ENCODE measurements around the gene SLC25A39. TPM values are rescaled to one million over a fixed set of nuclear protein-coding genes. Genes with fewer than 3 reads are reported as not detected.

The SLC25A39 gene
- total and polyA plus RNA-seq, 2 donors (not counting 3 experiments of a cell fraction or from before 2014, with no cell fraction given), result 88.5 to 151 TPM

- no peak for FAIRE-seq
- ChIA-PET POLR2A (no interaction called here), CTCF (interaction anchor here (0.6 to 5.1 kb wide), 4 partner anchors 11 to 189 kb away, joined by 3 to 58 read pairs (median 17); partner anchors contain the start of gene GRN)
- intact Hi-C loops (cut with micrococcal nuclease) (no loop called here), dilution Hi-C loops (cut with MboI; ENCODE audit: extremely low pct_ligation_motif_present, low sequenced_read_pairs) (no loop called here)
- TF ChIP-seq, protein P1, sequence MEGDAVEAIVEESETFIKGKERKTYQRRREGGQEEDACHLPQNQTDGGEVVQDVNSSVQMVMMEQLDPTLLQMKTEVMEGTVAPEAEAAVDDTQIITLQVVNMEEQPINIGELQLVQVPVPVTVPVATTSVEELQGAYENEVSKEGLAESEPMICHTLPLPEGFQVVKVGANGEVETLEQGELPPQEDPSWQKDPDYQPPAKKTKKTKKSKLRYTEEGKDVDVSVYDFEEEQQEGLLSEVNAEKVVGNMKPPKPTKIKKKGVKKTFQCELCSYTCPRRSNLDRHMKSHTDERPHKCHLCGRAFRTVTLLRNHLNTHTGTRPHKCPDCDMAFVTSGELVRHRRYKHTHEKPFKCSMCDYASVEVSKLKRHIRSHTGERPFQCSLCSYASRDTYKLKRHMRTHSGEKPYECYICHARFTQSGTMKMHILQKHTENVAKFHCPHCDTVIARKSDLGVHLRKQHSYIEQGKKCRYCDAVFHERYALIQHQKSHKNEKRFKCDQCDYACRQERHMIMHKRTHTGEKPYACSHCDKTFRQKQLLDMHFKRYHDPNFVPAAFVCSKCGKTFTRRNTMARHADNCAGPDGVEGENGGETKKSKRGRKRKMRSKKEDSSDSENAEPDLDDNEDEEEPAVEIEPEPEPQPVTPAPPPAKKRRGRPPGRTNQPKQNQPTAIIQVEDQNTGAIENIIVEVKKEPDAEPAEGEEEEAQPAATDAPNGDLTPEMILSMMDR (IDR thresholded peaks at IDR 0.05; ENCODE audit: extremely low read depth in 1 of 2, insufficient read depth in 1 of 2, low read depth in 1 of 2, low read length in 2 of 2), result no peak
- TF ChIP-seq, protein P2, sequence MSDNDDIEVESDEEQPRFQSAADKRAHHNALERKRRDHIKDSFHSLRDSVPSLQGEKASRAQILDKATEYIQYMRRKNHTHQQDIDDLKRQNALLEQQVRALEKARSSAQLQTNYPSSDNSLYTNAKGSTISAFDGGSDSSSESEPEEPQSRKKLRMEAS (IDR thresholded peaks at IDR 0.05; ENCODE audit: insufficient read depth, insufficient read length), result no peak
- TF ChIP-seq FOS (IDR thresholded peaks at IDR 0.05; ENCODE audit: borderline replicate concordance, insufficient read depth, low read length) (no peak), GATA2 (IDR thresholded peaks at IDR 0.05; ENCODE audit: insufficient read depth, insufficient read length, low read depth, low read length) (no peak)
- no peaks in the 10 kb centered on the region for H3K4me1 ChIP-seq (ENCODE audit: control insufficient read depth, extremely low read depth, insufficient read depth, low read length)
- H2AFZ ChIP-seq (ENCODE audit: low read depth, low read length), result no peak overlapping the region
- H3K9ac ChIP-seq (replicated peaks; ENCODE audit: extremely low read depth, insufficient read depth, low read length), result no peak overlapping the region
- no peak overlapping the region for H3K4me2 ChIP-seq (ENCODE audit: insufficient read depth, low read length)
- H3K4me3 ChIP-seq (replicated peaks in 1 of 3; ENCODE audit: insufficient read depth in 1 of 3, low read depth in 1 of 3, low read length in 3 of 3), result no peak overlapping the region
- H3K9me1 ChIP-seq (replicated peaks; ENCODE audit: control insufficient read depth, extremely low read depth, insufficient read depth, low read length), result no peaks in the 10 kb centered on the region
- H3K36me3 ChIP-seq (ENCODE audit: control insufficient read depth in 2 of 2, extremely low read depth in 1 of 2, insufficient read depth in 2 of 2, low read length in 2 of 2), result no peaks in the 10 kb centered on the region
- no peaks in the 10 kb centered on the region for H4K20me1 ChIP-seq (replicated peaks; ENCODE audit: control insufficient read depth, extremely low read depth, insufficient read depth, low read length)
- no peaks in the 10 kb centered on the region for H3K79me2 ChIP-seq (ENCODE audit: control insufficient read depth, insufficient read depth, low read length)
- no peaks in the 10 kb centered on the region for H3K9me3 ChIP-seq (replicated peaks; ENCODE audit: control insufficient read depth, insufficient read depth, low read length)
- no peak for DNase-seq (ENCODE audit: low read depth, low spot score)
- no peaks in the 10 kb centered on the region for H3K27me3 ChIP-seq (ENCODE audit: control insufficient read depth in 2 of 2, insufficient read depth in 2 of 2, low read length in 2 of 2)
- BruUV-seq (replicated peaks), result no TSS peak
- H3K27ac ChIP-seq (ENCODE audit: insufficient read depth, low read depth, low read length), result no peak overlapping the region
Observed at GRCh38 chr17:44334315-44334714, 9.7 kb upstream of the SLC25A39 start.

DNA sequence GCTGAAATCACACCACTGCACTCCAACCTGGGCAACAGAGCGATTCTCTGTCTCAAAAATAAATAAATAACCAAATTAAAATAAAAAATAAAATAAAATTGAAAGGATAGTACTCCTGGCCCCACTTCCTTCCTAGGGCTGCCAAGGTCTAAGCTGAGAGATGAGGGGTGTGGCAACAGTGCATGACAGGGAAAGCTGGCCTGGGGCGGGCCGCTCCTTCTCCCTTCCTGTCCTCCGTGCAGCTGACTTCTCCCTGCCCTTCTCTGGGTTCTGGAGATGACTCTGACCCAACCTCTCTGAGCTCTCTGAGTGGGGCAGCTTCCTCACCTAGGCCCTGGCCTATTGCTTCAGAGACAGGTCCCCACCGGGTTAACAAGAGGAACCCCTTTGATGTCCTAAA is 8.7 kb upstream of the SLC25A39 start:
- no peaks in the 10 kb centered on the region for H3K4me1 ChIP-seq (ENCODE audit: control insufficient read depth, extremely low read depth, insufficient read depth, low read length)
- DNase-seq (ENCODE audit: low read depth, low spot score), result no peak
- no peaks in the 10 kb centered on the region for H3K9me3 ChIP-seq (replicated peaks; ENCODE audit: control insufficient read depth, insufficient read depth, low read length)
- dilution Hi-C loops (cut with MboI; ENCODE audit: extremely low pct_ligation_motif_present, low sequenced_read_pairs) (no loop called here), intact Hi-C loops (cut with micrococcal nuclease) (no loop called here)
- H3K4me3 ChIP-seq (replicated peaks in 1 of 3; ENCODE audit: insufficient read depth in 1 of 3, low read depth in 1 of 3, low read length in 3 of 3), result no peak overlapping the region
- H3K36me3 ChIP-seq (ENCODE audit: control insufficient read depth in 2 of 2, extremely low read depth in 1 of 2, insufficient read depth in 2 of 2, low read length in 2 of 2), result no peaks in the 10 kb centered on the region
- H3K9me1 ChIP-seq (replicated peaks; ENCODE audit: control insufficient read depth, extremely low read depth, insufficient read depth, low read length), result no peaks in the 10 kb centered on the region
- CTCF ChIA-PET, result interaction anchor here (0.8 to 5.1 kb wide), 6 partner anchors 12 to 190 kb away, joined by 3 to 58 read pairs (median 6); partner anchors contain the start of genes FAM171A2 and GRN
- no peaks in the 10 kb centered on the region for H4K20me1 ChIP-seq (replicated peaks; ENCODE audit: control insufficient read depth, extremely low read depth, insufficient read depth, low read length)
- H2AFZ ChIP-seq (ENCODE audit: low read depth, low read length), result no peak overlapping the region
- POLR2A ChIA-PET, result no interaction called here
- TF ChIP-seq EZH2 (IDR thresholded peaks at IDR 0.05; ENCODE audit: borderline replicate concordance, low read depth, low read length, severe bottlenecking), result no peak
- no peak for TF ChIP-seq MYC (IDR thresholded peaks at IDR 0.05; ENCODE audit: low read depth, low read length)
- no peak for TF ChIP-seq FOS (IDR thresholded peaks at IDR 0.05; ENCODE audit: borderline replicate concordance, insufficient read depth, low read length)
- no peak for TF ChIP-seq POLR2AphosphoS5 (IDR thresholded peaks at IDR 0.05; ENCODE audit: insufficient read depth, low read depth, low read length)
- no peak for TF ChIP-seq GATA2 (IDR thresholded peaks at IDR 0.05; ENCODE audit: insufficient read depth, insufficient read length, low read depth, low read length)
- no peaks in the 10 kb centered on the region for H3K27me3 ChIP-seq (ENCODE audit: control insufficient read depth in 2 of 2, insufficient read depth in 2 of 2, low read length in 2 of 2)
- no TSS peak for BruUV-seq (replicated peaks)
- no peak overlapping the region for H3K4me2 ChIP-seq (ENCODE audit: insufficient read depth, low read length)
- FAIRE-seq, result no peak
- no peak overlapping the region for H3K9ac ChIP-seq (replicated peaks; ENCODE audit: extremely low read depth, insufficient read depth, low read length)
- no peak overlapping the region for H3K27ac ChIP-seq (ENCODE audit: insufficient read depth, low read depth, low read length)
- H3K79me2 ChIP-seq (ENCODE audit: control insufficient read depth, insufficient read depth, low read length), result no peaks in the 10 kb centered on the region
